Colonic mucosa (tissue), 4 donors: ENCODE data around the gene PRKCA. TPM values are rescaled to one million over a fixed set of nuclear protein-coding genes. Genes with fewer than 3 reads are reported as not detected.

ENCODE experiments used
- DNase-seq: peaks from one replicate; pipeline ENCODE4 v3.0.0-alpha.2; 2020
- H3K27ac ChIP-seq: fragments of 200-600 bp; one replicate; pipeline ENCODE4 v1.8.0; 2021
- H3K27me3 ChIP-seq: fragments of 200-600 bp; one replicate; pipeline ENCODE4 v1.8.0; 2021
- H3K36me3 ChIP-seq: fragments of 200-600 bp; one replicate; pipeline ENCODE4 v1.8.0; 2021
- H3K4me1 ChIP-seq: fragments of 200-600 bp; one replicate; pipeline ENCODE4 v1.8.0; 2021; ENCODE audit warnings: mild to moderate bottlenecking
- H3K4me3 ChIP-seq: fragments of 200-600 bp; one replicate; pipeline ENCODE4 v1.8.0; 2021
- H3K9ac ChIP-seq, 2 donors: one replicate each; pipeline ENCODE4 v1.7.0; 2013; ENCODE audit warnings: control low read depth in 2 of 2, low read depth in 2 of 2, low read length in 2 of 2
- H3K9me3 ChIP-seq: fragments of 200-600 bp; one replicate; pipeline ENCODE4 v1.8.0; 2021
- CTCF ChIP-seq: fragments of 200-600 bp; IDR thresholded peaks from one replicate; pipeline ENCODE4 v1.8.0; 2022; ENCODE audit warnings: antibody characterized with exemption, mild to moderate bottlenecking
- intact Hi-C: fragments of 100-400 bp; cut with DNase I; formaldehyde crosslinking; loops from one replicate; pipeline ENCODE4 v1.14.1; 2022
- total RNA-seq, 2 donors: library from RNA; stranded (reverse); fragmentation: NEBNext Ultra II Directional in 1 of 2; extraction: Animal tissue kit (Norgen Biotek cat#: 25700) in 1 of 2; gene quantifications; one replicate each; pipeline ENCODE4 v1.2.1, GENCODE V29; 2021
- donor health status: healthy.
- donor health status: DM: no; HTN: no; CAD: no.
- donor health status: DM: no; HTN: no; CAD: no.

The PRKCA gene
- total RNA-seq, 2 donors from 2014 or later = 40.0 to 41.8 TPM

GRCh38 chr17:66743511-66743910, 441.1 kb downstream of the PRKCA start:
- no peak for DNase-seq
- H3K9me3 ChIP-seq = no peaks in the 10 kb centered on the region
- no peak overlapping the region for H3K9ac ChIP-seq
- intact Hi-C loops = no loop called here
- H3K4me1 ChIP-seq = no peaks in the 10 kb centered on the region
- no peak overlapping the region for H3K4me3 ChIP-seq
- H3K27ac ChIP-seq = no peak overlapping the region
- no peaks in the 10 kb centered on the region for H3K36me3 ChIP-seq
- no peaks in the 10 kb centered on the region for H3K27me3 ChIP-seq
- TF ChIP-seq CTCF = no peak

- intact Hi-C loops = no loop called here
- no peak overlapping the region for H3K9ac ChIP-seq
- no peaks in the 10 kb centered on the region for H3K36me3 ChIP-seq
- no peaks in the 10 kb centered on the region for H3K27me3 ChIP-seq
- no peak for TF ChIP-seq CTCF
- H3K4me1 ChIP-seq = no peaks in the 10 kb centered on the region
- H3K4me3 ChIP-seq = no peak overlapping the region
- no peak overlapping the region for H3K27ac ChIP-seq
- H3K9me3 ChIP-seq = no peaks in the 10 kb centered on the region
- DNase-seq = no peak
Observed at GRCh38 chr17:66746736-66747135, 444.3 kb downstream of the PRKCA start.

GRCh38 chr17:66747578-66748275, 445.3 kb downstream of the PRKCA start:
- H3K4me3 ChIP-seq = no peak overlapping the region
- H3K9ac ChIP-seq = no peak overlapping the region
- no peak for TF ChIP-seq CTCF
- no peaks in the 10 kb centered on the region for H3K36me3 ChIP-seq
- intact Hi-C loops = no loop called here
- no peaks in the 10 kb centered on the region for H3K4me1 ChIP-seq
- H3K9me3 ChIP-seq = no peaks in the 10 kb centered on the region
- H3K27ac ChIP-seq = no peak overlapping the region
- no peaks in the 10 kb centered on the region for H3K27me3 ChIP-seq
- no peak for DNase-seq

GRCh38 chr17:66748578-66748977, 446.2 kb downstream of the PRKCA start:
- intact Hi-C loops = no loop called here
- no peak for TF ChIP-seq CTCF
- no peak overlapping the region for H3K27ac ChIP-seq
- H3K9ac ChIP-seq = no peak overlapping the region
- no peaks in the 10 kb centered on the region for H3K4me1 ChIP-seq
- H3K27me3 ChIP-seq = no peaks in the 10 kb centered on the region
- no peaks in the 10 kb centered on the region for H3K9me3 ChIP-seq
- H3K4me3 ChIP-seq = no peak overlapping the region
- DNase-seq = no peak
- no peaks in the 10 kb centered on the region for H3K36me3 ChIP-seq

GRCh38 chr17:66749217-66749832, 446.9 kb downstream of the PRKCA start:
- Histone ChIP-seq H3K36me3 (no peaks in the 10 kb centered on the region), H3K9ac (no peak overlapping the region), H3K27me3 (no peaks in the 10 kb centered on the region), H3K9me3 (no peaks in the 10 kb centered on the region), H3K4me3 (no peak overlapping the region), H3K27ac (no peak overlapping the region), H3K4me1 (no peaks in the 10 kb centered on the region)
- no peak for DNase-seq
- no peak for TF ChIP-seq CTCF
- intact Hi-C loops = no loop called here
